Measurements from ENCODE around the gene SLK. TPM values are rescaled to one million over a fixed set of nuclear protein-coding genes. Genes with fewer than 3 reads are reported as not detected.
A peak's percentile ranks its signal among the peaks of the same experiment; 100 is the strongest.

SLK gene
- total and polyA plus RNA-seq, 2 of the 13 experiments (the other 11 are each of a cell fraction or from before 2014, with no cell fraction given), result 3.4 to 22.8 TPM

DNA sequence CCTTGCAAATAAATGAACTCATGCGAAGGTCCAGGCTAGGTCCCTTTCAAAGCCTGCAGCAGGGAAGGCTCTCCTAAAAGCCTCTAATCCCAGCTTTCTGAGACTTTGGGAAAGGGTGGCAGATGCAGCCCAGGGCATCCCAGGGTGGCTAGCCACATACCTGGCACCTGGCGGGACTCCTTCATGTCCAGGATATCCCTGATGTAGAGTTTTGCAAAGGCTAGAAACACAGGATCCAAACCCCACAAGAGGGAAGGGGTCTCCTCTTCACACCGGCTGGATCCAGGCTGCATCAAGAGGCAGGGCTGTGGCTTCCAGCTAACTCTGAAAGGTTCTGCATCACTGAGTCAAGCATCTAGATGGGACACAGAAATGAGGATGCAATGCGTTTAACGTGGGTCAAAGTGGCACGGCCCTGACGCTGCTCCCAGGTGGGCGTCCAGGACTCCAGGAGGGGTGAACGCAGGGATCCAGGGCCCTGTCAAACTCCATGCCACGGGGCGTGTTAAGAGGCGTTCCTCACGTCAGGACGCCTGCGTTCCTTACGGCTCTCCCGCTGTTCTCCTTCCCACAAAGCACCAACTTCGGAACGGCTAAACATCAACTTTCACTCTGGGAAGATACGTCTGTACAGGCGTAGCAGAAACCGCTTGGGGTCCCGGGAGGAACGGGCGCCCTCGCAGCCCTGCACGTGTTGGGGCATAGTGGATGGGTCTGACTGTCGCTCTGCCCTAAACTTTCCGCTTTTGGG lies 49.5 kb upstream of the SLK start (continued):
- TF ChIP-seq, protein P1, sequence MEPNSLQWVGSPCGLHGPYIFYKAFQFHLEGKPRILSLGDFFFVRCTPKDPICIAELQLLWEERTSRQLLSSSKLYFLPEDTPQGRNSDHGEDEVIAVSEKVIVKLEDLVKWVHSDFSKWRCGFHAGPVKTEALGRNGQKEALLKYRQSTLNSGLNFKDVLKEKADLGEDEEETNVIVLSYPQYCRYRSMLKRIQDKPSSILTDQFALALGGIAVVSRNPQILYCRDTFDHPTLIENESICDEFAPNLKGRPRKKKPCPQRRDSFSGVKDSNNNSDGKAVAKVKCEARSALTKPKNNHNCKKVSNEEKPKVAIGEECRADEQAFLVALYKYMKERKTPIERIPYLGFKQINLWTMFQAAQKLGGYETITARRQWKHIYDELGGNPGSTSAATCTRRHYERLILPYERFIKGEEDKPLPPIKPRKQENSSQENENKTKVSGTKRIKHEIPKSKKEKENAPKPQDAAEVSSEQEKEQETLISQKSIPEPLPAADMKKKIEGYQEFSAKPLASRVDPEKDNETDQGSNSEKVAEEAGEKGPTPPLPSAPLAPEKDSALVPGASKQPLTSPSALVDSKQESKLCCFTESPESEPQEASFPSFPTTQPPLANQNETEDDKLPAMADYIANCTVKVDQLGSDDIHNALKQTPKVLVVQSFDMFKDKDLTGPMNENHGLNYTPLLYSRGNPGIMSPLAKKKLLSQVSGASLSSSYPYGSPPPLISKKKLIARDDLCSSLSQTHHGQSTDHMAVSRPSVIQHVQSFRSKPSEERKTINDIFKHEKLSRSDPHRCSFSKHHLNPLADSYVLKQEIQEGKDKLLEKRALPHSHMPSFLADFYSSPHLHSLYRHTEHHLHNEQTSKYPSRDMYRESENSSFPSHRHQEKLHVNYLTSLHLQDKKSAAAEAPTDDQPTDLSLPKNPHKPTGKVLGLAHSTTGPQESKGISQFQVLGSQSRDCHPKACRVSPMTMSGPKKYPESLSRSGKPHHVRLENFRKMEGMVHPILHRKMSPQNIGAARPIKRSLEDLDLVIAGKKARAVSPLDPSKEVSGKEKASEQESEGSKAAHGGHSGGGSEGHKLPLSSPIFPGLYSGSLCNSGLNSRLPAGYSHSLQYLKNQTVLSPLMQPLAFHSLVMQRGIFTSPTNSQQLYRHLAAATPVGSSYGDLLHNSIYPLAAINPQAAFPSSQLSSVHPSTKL (CRISPR knock-in tag; IDR thresholded peaks at IDR 0.05), result 0 out of 2 replicates have a peak, but pooled peaks have one; percentile 31
- TF ChIP-seq KAT8 (CRISPR knock-in tag; IDR thresholded peaks at IDR 0.05), result peak; percentile 28; the same call in 1 of the 2 replicates
- TF ChIP-seq, protein P2, sequence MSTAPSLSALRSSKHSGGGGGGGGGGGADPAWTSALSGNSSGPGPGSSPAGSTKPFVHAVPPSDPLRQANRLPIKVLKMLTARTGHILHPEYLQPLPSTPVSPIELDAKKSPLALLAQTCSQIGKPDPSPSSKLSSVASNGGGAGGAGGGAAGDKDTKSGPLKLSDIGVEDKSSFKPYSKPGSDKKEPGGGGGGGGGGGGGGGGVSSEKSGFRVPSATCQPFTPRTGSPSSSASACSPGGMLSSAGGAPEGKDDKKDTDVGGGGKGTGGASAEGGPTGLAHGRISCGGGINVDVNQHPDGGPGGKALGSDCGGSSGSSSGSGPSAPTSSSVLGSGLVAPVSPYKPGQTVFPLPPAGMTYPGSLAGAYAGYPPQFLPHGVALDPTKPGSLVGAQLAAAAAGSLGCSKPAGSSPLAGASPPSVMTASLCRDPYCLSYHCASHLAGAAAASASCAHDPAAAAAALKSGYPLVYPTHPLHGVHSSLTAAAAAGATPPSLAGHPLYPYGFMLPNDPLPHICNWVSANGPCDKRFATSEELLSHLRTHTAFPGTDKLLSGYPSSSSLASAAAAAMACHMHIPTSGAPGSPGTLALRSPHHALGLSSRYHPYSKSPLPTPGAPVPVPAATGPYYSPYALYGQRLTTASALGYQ (CRISPR knock-in tag; IDR thresholded peaks at IDR 0.05), result 0 out of 2 replicates have a peak, but pooled peaks have one; percentile 7
- 0 out of 2 replicates have a peak, but pooled peaks have one; percentile 9 for TF ChIP-seq KDM5A (IDR thresholded peaks at IDR 0.05; ENCODE audit: borderline replicate concordance, low read length)
- TF ChIP-seq ZFP90 (CRISPR knock-in tag; IDR thresholded peaks at IDR 0.05; ENCODE audit: borderline replicate concordance), result 0 out of 2 replicates have a peak, but pooled peaks have one; percentile 53
- peak; percentile 74; the same call in 1 of the 2 replicates for TF ChIP-seq ZSCAN21 (CRISPR knock-in tag; IDR thresholded peaks at IDR 0.05; ENCODE audit: borderline replicate concordance)
- TF ChIP-seq NAIF1 (CRISPR knock-in tag; IDR thresholded peaks at IDR 0.05; ENCODE audit: borderline replicate concordance), result 0 out of 2 replicates have a peak, but pooled peaks have one; percentile 4
- TF ChIP-seq HMG20B (CRISPR knock-in tag; conservative IDR thresholded peaks at IDR 0.05), result no peak
- peak; percentile 1; the same call in 1 of the 2 replicates for TF ChIP-seq ZNF792 (CRISPR knock-in tag; IDR thresholded peaks at IDR 0.05)
- 0 out of 2 replicates have a peak, but pooled peaks have one; percentile 63 for TF ChIP-seq ZFP36L1 (CRISPR knock-in tag; IDR thresholded peaks at IDR 0.05)
- TF ChIP-seq ZBTB3 (CRISPR knock-in tag; IDR thresholded peaks at IDR 0.05; ENCODE audit: borderline replicate concordance, low read depth), result 0 out of 2 replicates have a peak, but pooled peaks have one; percentile 39
- TF ChIP-seq, protein P3, sequence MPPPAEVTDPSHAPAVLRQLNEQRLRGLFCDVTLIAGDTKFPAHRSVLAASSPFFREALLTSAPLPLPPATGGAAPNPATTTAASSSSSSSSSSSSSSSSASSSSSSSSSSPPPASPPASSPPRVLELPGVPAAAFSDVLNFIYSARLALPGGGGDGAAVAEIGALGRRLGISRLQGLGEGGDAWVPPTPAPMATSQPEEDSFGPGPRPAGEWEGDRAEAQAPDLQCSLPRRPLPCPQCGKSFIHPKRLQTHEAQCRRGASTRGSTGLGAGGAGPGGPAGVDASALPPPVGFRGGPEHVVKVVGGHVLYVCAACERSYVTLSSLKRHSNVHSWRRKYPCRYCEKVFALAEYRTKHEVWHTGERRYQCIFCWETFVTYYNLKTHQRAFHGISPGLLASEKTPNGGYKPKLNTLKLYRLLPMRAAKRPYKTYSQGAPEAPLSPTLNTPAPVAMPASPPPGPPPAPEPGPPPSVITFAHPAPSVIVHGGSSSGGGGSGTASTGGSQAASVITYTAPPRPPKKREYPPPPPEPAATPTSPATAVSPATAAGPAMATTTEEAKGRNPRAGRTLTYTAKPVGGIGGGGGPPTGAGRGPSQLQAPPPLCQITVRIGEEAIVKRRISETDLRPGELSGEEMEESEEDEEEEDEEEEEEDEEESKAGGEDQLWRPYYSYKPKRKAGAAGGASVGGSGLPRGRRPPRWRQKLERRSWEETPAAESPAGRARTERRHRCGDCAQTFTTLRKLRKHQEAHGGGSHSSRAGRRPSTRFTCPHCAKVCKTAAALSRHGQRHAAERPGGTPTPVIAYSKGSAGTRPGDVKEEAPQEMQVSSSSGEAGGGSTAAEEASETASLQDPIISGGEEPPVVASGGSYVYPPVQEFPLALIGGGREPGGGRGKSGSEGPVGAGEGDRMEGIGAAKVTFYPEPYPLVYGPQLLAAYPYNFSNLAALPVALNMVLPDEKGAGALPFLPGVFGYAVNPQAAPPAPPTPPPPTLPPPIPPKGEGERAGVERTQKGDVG (CRISPR knock-in tag; IDR thresholded peaks at IDR 0.05; ENCODE audit: borderline replicate concordance), result no peak
- TF ChIP-seq, protein P4, sequence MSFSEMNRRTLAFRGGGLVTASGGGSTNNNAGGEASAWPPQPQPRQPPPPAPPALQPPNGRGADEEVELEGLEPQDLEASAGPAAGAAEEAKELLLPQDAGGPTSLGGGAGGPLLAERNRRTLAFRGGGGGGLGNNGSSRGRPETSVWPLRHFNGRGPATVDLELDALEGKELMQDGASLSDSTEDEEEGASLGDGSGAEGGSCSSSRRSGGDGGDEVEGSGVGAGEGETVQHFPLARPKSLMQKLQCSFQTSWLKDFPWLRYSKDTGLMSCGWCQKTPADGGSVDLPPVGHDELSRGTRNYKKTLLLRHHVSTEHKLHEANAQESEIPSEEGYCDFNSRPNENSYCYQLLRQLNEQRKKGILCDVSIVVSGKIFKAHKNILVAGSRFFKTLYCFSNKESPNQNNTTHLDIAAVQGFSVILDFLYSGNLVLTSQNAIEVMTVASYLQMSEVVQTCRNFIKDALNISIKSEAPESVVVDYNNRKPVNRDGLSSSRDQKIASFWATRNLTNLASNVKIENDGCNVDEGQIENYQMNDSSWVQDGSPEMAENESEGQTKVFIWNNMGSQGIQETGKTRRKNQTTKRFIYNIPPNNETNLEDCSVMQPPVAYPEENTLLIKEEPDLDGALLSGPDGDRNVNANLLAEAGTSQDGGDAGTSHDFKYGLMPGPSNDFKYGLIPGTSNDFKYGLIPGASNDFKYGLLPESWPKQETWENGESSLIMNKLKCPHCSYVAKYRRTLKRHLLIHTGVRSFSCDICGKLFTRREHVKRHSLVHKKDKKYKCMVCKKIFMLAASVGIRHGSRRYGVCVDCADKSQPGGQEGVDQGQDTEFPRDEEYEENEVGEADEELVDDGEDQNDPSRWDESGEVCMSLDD (CRISPR knock-in tag; IDR thresholded peaks at IDR 0.05; ENCODE audit: borderline replicate concordance), result peak; percentile 32; the same call in 1 of the 2 replicates
- peak; percentile 31; the same call in 1 of the 2 replicates for TF ChIP-seq NFKB2 (CRISPR knock-in tag; IDR thresholded peaks at IDR 0.05; ENCODE audit: borderline replicate concordance)

Data from HepG2 (cell line).